ENCODE measurements around the gene KMT2A.

The KMT2A gene

GRCh38 chr11:118532852-118533768, 96.8 kb downstream of the KMT2A start:
- no peak for DNase-seq

- DNase-seq: peak in 32 of 56 donors; percentile 7 to 62 (median 26)
Measured at GRCh38 chr11:118533769-118534729, 97.8 kb downstream of the KMT2A start.

- no peak for DNase-seq
Measured at GRCh38 chr11:118535261-118535660, 99.0 kb downstream of the KMT2A start.

- DNase-seq: no peak
Measured at GRCh38 chr11:118536726-118537125, 100.4 kb downstream of the KMT2A start.

GRCh38 chr11:118537409-118537980, 101.2 kb downstream of the KMT2A start:
- DNase-seq: no peak

- no peak for DNase-seq
Measured at GRCh38 chr11:118544010-118544646, 107.8 kb downstream of the KMT2A start.

GRCh38 chr11:118544647-118545010, 108.3 kb downstream of the KMT2A start:
- DNase-seq: no peak

- no peak for DNase-seq
Measured at GRCh38 chr11:118545533-118545932, 109.2 kb downstream of the KMT2A start.

GRCh38 chr11:118547132-118547531, 110.8 kb downstream of the KMT2A start:
- DNase-seq: no peak

- no peak for DNase-seq
Measured at GRCh38 chr11:118552341-118552740, 116.0 kb downstream of the KMT2A start.

- no peak for DNase-seq
Measured at GRCh38 chr11:118560806-118561205, 124.5 kb downstream of the KMT2A start.

GRCh38 chr11:118565051-118565450, 128.8 kb downstream of the KMT2A start:
- peak in 8 of 56 donors; percentile 4 to 36 (median 12) for DNase-seq

- no peak for DNase-seq
Measured at GRCh38 chr11:118569670-118570069, 133.4 kb downstream of the KMT2A start.

GRCh38 chr11:118570787-118571186, 134.5 kb downstream of the KMT2A start:
- DNase-seq: no peak

GRCh38 chr11:118571701-118572060, 135.4 kb downstream of the KMT2A start:
- peak in 2 of 56 donors; percentile 6 to 9 for DNase-seq

- DNase-seq: peak in 54 of 56 donors; percentile 22 to 83 (median 68)
Measured at GRCh38 chr11:118572061-118572980, 136.0 kb downstream of the KMT2A start, which contains the start of gene ARCN1. Gene ARCN1, plus strand, starts transcription at chr11:118572409. Its CDS starts 139 bp downstream, at chr11:118572548.

GRCh38 chr11:118572981-118573550, 136.8 kb downstream of the KMT2A start:
- peak in 2 of 56 donors; percentile 37 to 39 for DNase-seq

GRCh38 chr11:118574636-118575035, 138.3 kb downstream of the KMT2A start:
- no peak for DNase-seq

All from amygdala (tissue), 56 donors.